HG03575 (cell line): ENCODE measurements around the gene SLC6A17.

Experiments used
- ATAC-seq: cut with Tn5 transposase; IDR thresholded peaks from one replicate; pipeline ENCODE4 v1.9.1; 2021; ENCODE audit not compliant: unreplicated experiment, insufficient number of reproducible peaks, low FRiP score; ENCODE audit errors: extremely low read depth

The SLC6A17 gene

GRCh38 chr1:110165761-110166231, 15.5 kb downstream of the SLC6A17 start:
- ATAC-seq = no peak

GRCh38 chr1:110166861-110167260, 16.6 kb downstream of the SLC6A17 start:
- no peak for ATAC-seq

- no peak for ATAC-seq
Measured at GRCh38 chr1:110170766-110171733, 20.8 kb downstream of the SLC6A17 start.

- no peak for ATAC-seq
Measured at GRCh38 chr1:110172001-110172400, 21.7 kb downstream of the SLC6A17 start.

GRCh38 chr1:110173466-110174105, 23.3 kb downstream of the SLC6A17 start:
- no peak for ATAC-seq

- no peak for ATAC-seq
Measured at GRCh38 chr1:110174961-110175360, 24.7 kb downstream of the SLC6A17 start.

- ATAC-seq = no peak
Measured at GRCh38 chr1:110176299-110176956, 26.1 kb downstream of the SLC6A17 start.

GRCh38 chr1:110177775-110178174, 27.5 kb downstream of the SLC6A17 start:
- no peak for ATAC-seq

- ATAC-seq = no peak
Measured at GRCh38 chr1:110183642-110184167, 33.4 kb downstream of the SLC6A17 start.

- ATAC-seq = no peak
Measured at GRCh38 chr1:110184446-110184845, 34.2 kb downstream of the SLC6A17 start.

- no peak for ATAC-seq
Measured at GRCh38 chr1:110185181-110185580, 34.9 kb downstream of the SLC6A17 start.

GRCh38 chr1:110186558-110186957, 36.3 kb downstream of the SLC6A17 start:
- no peak for ATAC-seq

- ATAC-seq = no peak
Measured at GRCh38 chr1:110187139-110187890, 37.0 kb downstream of the SLC6A17 start.

- no peak for ATAC-seq
Measured at GRCh38 chr1:110188035-110188618, 37.8 kb downstream of the SLC6A17 start.

GRCh38 chr1:110189181-110189580, 38.9 kb downstream of the SLC6A17 start:
- ATAC-seq = no peak

GRCh38 chr1:110190282-110190929, 40.1 kb downstream of the SLC6A17 start:
- ATAC-seq = no peak

- no peak for ATAC-seq
Measured at GRCh38 chr1:110192541-110192940, 42.2 kb downstream of the SLC6A17 start.

GRCh38 chr1:110195196-110195595, 44.9 kb downstream of the SLC6A17 start:
- ATAC-seq = no peak
